ENCODE measurements around the gene CDH16.

CDH16 gene

GRCh38 chr16:66927918-66928649, 9.4 kb upstream of the CDH16 start:
- no peak for DNase-seq

- no peak for DNase-seq
These were observed 8.3 kb upstream of the CDH16 start for GRCh38 chr16:66926961-66927436.

GRCh38 chr16:66926171-66926947, 7.7 kb upstream of the CDH16 start:
- no peak for DNase-seq

GRCh38 chr16:66925322-66925840, 6.7 kb upstream of the CDH16 start, which contains the start of gene RRAD:
TSS of gene RRAD (minus strand) at chr16:66925535. CDS start at chr16:66925179, 356 bp downstream.
- DNase-seq = no peak

GRCh38 chr16:66924527-66925321, 6.0 kb upstream of the CDH16 start:
- DNase-seq = no peak

- peak; percentile 50 for DNase-seq
These were observed 5.2 kb upstream of the CDH16 start for GRCh38 chr16:66923866-66924265.

GRCh38 chr16:66923247-66923731, 4.6 kb upstream of the CDH16 start:
- peak; percentile 49 for DNase-seq

GRCh38 chr16:66921729-66922450, 3.2 kb upstream of the CDH16 start:
- DNase-seq = no peak

GRCh38 chr16:66920924-66921680, 2.4 kb upstream of the CDH16 start:
- no peak for DNase-seq

- DNase-seq = no peak
These were observed 1.6 kb upstream of the CDH16 start for GRCh38 chr16:66920299-66920590.

- no peak for DNase-seq
These were observed 1.0 kb upstream of the CDH16 start for GRCh38 chr16:66919569-66920298.

- no peak for DNase-seq
These were observed 330 bp downstream of the CDH16 start for GRCh38 chr16:66918355-66918754.

GRCh38 chr16:66917741-66918140, 944 bp downstream of the CDH16 start:
- no peak for DNase-seq

GRCh38 chr16:66916518-66916917, 2.2 kb downstream of the CDH16 start:
- DNase-seq = no peak

GRCh38 chr16:66915041-66915440, 3.6 kb downstream of the CDH16 start:
- no peak for DNase-seq

- no peak for DNase-seq
These were observed 4.1 kb downstream of the CDH16 start for GRCh38 chr16:66914541-66914940.

GRCh38 chr16:66913711-66914110, 5.0 kb downstream of the CDH16 start:
- no peak for DNase-seq

GRCh38 chr16:66913081-66913480, 5.6 kb downstream of the CDH16 start:
- DNase-seq = no peak

GRCh38 chr16:66911801-66912200, 6.9 kb downstream of the CDH16 start:
- DNase-seq = no peak

- DNase-seq = no peak
These were observed 7.6 kb downstream of the CDH16 start for GRCh38 chr16:66911112-66911511.

All from DMS153 (cell line).